ENCODE measurements around the gene AQP1.

The AQP1 gene

GRCh38 chr7:30884881-30885280 is 26.8 kb upstream of the AQP1 start:
- ATAC-seq = no peak
- TF ChIP-seq SNAI2 (CRISPR knock-in tag; IDR thresholded peaks at IDR 0.05) (no peak), RARB (CRISPR knock-in tag; IDR thresholded peaks at IDR 0.05) (no peak), PPARA (CRISPR knock-in tag; IDR thresholded peaks at IDR 0.05; ENCODE audit: borderline replicate concordance) (no peak), POU6F1 (CRISPR knock-in tag; IDR thresholded peaks at IDR 0.05; ENCODE audit: borderline replicate concordance, low read depth) (no peak), BACH2 (CRISPR knock-in tag; IDR thresholded peaks at IDR 0.05; ENCODE audit: borderline replicate concordance) (no peak), TSHZ2 (CRISPR knock-in tag; IDR thresholded peaks at IDR 0.05) (no peak), ARNTL (CRISPR knock-in tag; IDR thresholded peaks at IDR 0.05; ENCODE audit: borderline replicate concordance, low read depth) (no peak), CSDC2 (CRISPR knock-in tag; IDR thresholded peaks at IDR 0.05) (no peak), PATZ1 (CRISPR knock-in tag; IDR thresholded peaks at IDR 0.05; ENCODE audit: borderline replicate concordance) (no peak), ZNF70 (CRISPR knock-in tag; IDR thresholded peaks at IDR 0.05) (no peak), ZFP3 (CRISPR knock-in tag; IDR thresholded peaks at IDR 0.05) (no peak), TCF4 (CRISPR knock-in tag; IDR thresholded peaks at IDR 0.05; ENCODE audit: borderline replicate concordance) (no peak), ESRRG (CRISPR knock-in tag; IDR thresholded peaks at IDR 0.05) (no peak), ZC3H10 (CRISPR knock-in tag; IDR thresholded peaks at IDR 0.05) (no peak), ISL1 (CRISPR knock-in tag; IDR thresholded peaks at IDR 0.05) (no peak), OSR1 (CRISPR knock-in tag; IDR thresholded peaks at IDR 0.05) (no peak), TOX (CRISPR knock-in tag; IDR thresholded peaks at IDR 0.05; ENCODE audit: borderline replicate concordance) (no peak), CREB5 (CRISPR knock-in tag; IDR thresholded peaks at IDR 0.05; ENCODE audit: low read depth) (no peak), ZFP30 (CRISPR knock-in tag; IDR thresholded peaks at IDR 0.05) (no peak), ZNF8 (CRISPR knock-in tag; IDR thresholded peaks at IDR 0.05) (no peak)

- TF ChIP-seq GLIS3 (CRISPR knock-in tag; IDR thresholded peaks at IDR 0.05) = no peak
- peak; percentile 46; the same call in 1 of the 2 replicates for TF ChIP-seq TCF4 (CRISPR knock-in tag; IDR thresholded peaks at IDR 0.05; ENCODE audit: borderline replicate concordance)
These were observed 25.0 kb upstream of the AQP1 start for GRCh38 chr7:30886608-30887011.

GRCh38 chr7:30887464-30887872 is 24.2 kb upstream of the AQP1 start:
- no peak for ATAC-seq
- TF ChIP-seq OSR1 (CRISPR knock-in tag; IDR thresholded peaks at IDR 0.05) = no peak
- TF ChIP-seq TCF4 (CRISPR knock-in tag; IDR thresholded peaks at IDR 0.05; ENCODE audit: borderline replicate concordance) = no peak

More at GRCh38 chr7:30886608-30887011, 25.0 kb upstream of the AQP1 start:
- no peak; the same call in 2 of the 3 replicates for ATAC-seq

- ATAC-seq = peak; percentile 89
- TF ChIP-seq POU6F1 (CRISPR knock-in tag; IDR thresholded peaks at IDR 0.05; ENCODE audit: borderline replicate concordance, low read depth) = no peak
- TF ChIP-seq TSHZ2 (CRISPR knock-in tag; IDR thresholded peaks at IDR 0.05) = no peak
- no peak for TF ChIP-seq ZC3H10 (CRISPR knock-in tag; IDR thresholded peaks at IDR 0.05)
- TF ChIP-seq OSR1 (CRISPR knock-in tag; IDR thresholded peaks at IDR 0.05) = no peak
- TF ChIP-seq CREB5 (CRISPR knock-in tag; IDR thresholded peaks at IDR 0.05; ENCODE audit: low read depth) = no peak
- TF ChIP-seq CSRNP3 (CRISPR knock-in tag; IDR thresholded peaks at IDR 0.05) = no peak
These were observed 22.9 kb upstream of the AQP1 start for GRCh38 chr7:30888747-30889146.
